ENCODE measurements around the gene CMAS.

DNA sequence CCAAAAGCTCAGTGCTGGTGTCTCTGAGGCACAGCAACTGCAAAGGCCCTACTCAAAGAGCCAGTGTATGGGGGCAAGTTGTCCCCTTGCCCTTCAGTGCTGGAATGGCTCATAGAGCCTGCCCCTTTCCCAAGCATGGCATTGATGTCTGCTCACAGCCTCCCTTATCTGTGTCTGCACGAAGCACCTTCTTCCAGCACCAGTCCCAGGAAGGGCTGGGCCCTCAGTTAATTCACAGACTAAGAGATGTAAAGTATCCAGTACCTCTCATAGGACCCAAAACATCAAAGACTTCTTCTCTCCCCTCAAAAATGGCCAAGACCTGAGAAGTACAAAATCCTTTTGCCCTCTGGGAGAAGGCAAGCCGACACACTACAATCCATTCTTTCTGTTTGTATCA, 1.6 kb upstream of the CMAS start:
- TF ChIP-seq, protein P1, sequence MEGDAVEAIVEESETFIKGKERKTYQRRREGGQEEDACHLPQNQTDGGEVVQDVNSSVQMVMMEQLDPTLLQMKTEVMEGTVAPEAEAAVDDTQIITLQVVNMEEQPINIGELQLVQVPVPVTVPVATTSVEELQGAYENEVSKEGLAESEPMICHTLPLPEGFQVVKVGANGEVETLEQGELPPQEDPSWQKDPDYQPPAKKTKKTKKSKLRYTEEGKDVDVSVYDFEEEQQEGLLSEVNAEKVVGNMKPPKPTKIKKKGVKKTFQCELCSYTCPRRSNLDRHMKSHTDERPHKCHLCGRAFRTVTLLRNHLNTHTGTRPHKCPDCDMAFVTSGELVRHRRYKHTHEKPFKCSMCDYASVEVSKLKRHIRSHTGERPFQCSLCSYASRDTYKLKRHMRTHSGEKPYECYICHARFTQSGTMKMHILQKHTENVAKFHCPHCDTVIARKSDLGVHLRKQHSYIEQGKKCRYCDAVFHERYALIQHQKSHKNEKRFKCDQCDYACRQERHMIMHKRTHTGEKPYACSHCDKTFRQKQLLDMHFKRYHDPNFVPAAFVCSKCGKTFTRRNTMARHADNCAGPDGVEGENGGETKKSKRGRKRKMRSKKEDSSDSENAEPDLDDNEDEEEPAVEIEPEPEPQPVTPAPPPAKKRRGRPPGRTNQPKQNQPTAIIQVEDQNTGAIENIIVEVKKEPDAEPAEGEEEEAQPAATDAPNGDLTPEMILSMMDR (IDR thresholded peaks at IDR 0.05; ENCODE audit: insufficient read depth, low read length, poor library complexity, severe bottlenecking) = no peak
- no peak for TF ChIP-seq EZH2phosphoT487 (conservative IDR thresholded peaks at IDR 0.05; ENCODE audit: low read length)

Measured in SU-DHL-6 (cell line).